GM19238 (cell line): ENCODE measurements around the gene PDE6H.

Experiments
- DNase-seq: peaks from one replicate; pipeline ENCODE4 v3.0.0; 2011; ENCODE audit warnings: low spot score; ENCODE audit not compliant: insufficient read length

The PDE6H gene

GRCh38 chr12:14972816-14973215 lies at the start of gene PDE6H:
Gene PDE6H, plus strand, starts transcription at chr12:14973042. Its CDS starts 4,971 bp downstream, at chr12:14978013.
- no peak for DNase-seq

- DNase-seq: no peak
Measured at GRCh38 chr12:14923944-14924343, 48.9 kb upstream of the PDE6H start.

GRCh38 chr12:14924541-14924940 lies 48.3 kb upstream of the PDE6H start:
- no peak for DNase-seq

GRCh38 chr12:14927267-14927666 lies 45.6 kb upstream of the PDE6H start:
- no peak for DNase-seq

DNA sequence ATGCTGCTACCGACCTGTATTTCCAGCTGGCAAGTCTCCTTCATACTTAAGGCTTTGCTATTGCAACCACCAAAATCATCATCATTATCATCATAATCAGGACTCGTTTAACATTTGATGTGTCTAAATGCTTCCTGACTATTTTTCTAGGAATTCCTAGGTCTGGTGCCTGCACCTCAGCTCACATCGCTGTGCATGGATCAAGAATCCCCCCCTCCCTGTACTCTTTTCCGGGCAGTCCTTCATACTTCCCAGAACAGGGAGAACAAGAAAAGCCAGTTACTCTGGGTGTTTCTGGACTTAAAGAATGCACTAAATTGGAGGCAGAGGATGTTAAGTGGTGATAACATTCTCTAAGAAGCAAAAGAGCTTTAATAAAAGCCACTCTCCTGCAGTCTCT lies 43.9 kb upstream of the PDE6H start:
- DNase-seq: no peak

DNA sequence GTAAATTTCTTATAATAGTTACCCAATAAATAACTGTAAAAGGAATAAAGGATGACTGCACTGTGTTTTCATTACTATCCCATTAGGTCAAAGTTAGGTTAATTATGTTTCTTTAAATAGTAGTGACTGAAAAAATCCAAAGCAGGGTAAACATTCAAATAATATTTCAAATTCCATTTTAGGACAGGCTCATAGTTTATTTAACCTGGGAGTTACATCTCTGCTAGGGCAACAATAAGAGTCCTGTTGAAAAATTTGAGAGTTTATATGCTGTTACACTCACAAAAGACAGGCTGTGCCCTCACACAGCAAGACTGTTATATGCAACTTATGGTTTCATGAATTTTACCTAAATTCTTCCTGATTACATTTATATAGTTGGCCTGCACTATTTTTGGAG lies 42.5 kb upstream of the PDE6H start:
- no peak for DNase-seq

- no peak for DNase-seq
Measured at GRCh38 chr12:14931359-14931758, 41.5 kb upstream of the PDE6H start.

- no peak for DNase-seq
Measured at GRCh38 chr12:14931791-14932560, 40.9 kb upstream of the PDE6H start.

GRCh38 chr12:14934511-14934910 lies 38.3 kb upstream of the PDE6H start:
- DNase-seq: no peak

DNA sequence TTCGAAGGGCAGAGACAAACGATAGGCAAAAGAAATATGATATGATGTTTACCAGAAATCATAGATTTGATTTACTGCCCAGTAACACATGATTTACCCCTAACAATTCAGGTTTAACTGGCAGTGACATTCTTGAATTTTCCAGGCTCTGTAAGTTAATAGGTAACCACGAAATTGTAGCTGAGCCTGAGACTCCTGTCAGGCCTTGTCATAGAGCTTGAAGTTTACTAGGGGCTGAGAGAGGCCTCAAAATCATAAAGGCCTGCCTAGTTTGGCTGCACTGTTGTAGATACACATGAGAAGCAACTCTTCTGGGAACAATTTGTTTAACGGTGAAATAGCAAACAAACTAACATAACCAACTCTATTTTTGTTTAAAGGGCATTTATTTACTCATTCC lies 37.8 kb upstream of the PDE6H start:
- DNase-seq: no peak

DNA sequence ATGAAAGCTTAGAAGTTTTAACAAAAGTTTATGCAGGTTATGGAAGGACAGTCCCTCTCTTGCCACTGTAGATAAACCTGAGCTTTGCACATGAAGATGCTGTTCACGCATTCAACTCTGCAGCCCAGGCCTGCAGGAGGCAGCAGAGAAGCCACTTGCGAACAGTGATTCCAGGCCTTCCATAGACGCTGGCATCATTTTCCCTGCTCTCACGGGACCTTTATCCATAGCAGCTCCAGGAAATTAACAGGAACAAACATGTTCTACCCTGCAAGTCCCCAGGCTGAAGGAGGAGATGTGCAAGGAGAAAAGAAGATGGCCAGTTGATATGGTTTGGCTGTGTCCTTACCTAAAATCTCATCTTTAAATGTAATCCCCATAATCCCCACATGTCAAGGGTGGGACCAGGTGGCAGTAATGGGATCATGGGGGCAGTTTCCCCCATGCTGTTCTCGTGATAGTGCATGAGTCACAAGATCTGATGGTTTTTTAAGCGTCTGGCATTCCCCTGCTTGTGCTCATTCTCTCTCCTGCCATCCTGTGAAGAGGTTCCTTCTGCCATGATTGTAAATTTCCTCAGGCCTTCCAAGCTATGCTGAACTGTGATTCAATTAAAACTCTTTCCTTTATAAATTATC lies 36.5 kb upstream of the PDE6H start:
- no peak for DNase-seq

DNA sequence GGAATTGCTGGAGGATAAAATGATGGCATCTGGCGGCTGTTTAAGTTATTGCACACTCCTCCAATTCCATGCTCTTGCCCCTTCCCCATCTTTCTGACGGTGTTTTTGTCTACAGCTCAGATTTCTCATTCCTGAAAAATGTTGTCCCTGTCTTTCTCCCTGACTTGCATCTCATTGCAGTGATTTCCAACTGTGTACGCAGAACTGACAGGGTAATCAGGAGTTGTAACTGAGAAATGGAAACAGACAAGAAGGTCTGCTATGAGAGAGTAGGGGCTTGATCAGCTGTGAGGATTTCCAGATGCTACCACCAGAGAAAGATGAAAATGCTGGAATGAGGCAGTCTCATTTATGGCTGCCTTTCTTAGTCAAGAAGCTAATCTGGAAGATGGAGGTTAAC lies 35.8 kb upstream of the PDE6H start:
- no peak for DNase-seq

DNA sequence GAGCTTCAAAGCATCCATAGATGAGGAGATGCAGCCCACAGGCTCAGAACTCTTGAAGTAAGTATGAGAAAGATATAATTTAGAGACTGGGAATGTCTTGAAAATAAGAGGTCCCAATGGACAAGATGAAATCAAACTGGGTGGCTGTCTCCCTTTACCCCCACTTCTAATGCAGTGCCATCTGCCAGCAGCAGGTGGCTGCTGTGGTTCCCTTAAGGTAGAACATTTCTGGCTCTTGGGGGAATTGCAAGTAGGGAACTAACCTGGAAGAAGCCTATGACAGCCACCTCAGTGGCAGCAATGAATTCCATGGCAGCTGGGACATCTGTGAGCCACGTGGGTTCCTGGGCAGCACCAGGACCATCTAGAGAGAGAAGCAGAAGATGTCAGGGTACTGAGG lies 35.2 kb upstream of the PDE6H start:
- DNase-seq: no peak

- DNase-seq: no peak
Measured at GRCh38 chr12:14938301-14938700, 34.5 kb upstream of the PDE6H start, which contains the start of gene ERP27. Gene ERP27, minus strand, starts transcription at chr12:14938537. Its CDS starts 29 bp downstream, at chr12:14938508.

DNA sequence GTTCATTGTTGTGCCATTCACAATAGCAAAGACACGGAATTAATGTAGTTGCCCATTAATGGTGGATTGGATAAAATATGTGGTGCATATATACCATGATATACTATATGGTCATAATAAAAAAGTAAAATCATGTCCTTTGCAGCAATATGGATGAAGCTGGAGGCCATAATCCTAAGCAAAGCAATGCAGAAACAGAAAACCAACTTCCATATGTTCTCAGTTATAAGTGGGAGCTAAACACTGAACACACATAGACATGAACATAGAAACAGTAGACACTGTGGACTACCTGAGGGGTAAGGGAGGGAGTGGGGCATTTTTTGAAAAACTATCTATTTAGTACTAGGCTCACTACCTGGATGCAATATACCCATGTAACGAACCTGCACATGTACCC lies 31.5 kb upstream of the PDE6H start:
- no peak for DNase-seq

DNA sequence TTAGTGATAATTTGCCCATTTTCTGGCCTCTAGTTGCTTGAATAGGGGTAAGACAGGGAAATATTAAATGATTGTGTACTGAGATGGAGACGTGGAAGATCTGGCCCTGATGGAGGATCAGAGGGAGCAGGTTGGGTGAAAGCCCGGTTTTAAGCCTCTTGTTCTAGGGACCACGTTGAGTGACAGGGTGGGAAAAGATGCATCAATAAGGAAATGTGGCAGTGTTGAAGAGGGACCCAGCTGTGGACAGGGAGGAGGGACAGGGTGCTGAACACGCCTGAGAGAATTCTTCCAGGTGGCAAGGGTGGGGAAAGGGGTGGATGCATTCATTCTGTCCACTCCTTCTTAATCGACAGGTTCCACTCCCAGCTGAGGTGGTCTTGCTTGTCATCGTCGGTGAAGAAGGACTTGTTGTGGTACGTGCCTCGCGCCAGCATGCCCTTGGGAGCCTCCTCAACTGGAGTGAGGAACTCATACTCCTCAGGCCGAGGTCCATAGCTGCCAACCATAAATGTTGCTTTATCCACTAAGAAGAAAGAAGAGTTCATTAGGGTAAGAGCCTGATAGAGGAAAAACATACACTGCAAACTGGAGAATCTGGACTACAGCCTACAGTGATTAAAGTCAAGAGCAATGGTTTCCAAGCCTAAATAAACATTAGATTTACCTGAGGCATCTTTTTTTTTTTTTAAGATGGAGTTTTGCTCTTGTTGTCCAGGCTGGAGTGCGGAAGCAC lies 30.5 kb upstream of the PDE6H start:
- no peak for DNase-seq

DNA sequence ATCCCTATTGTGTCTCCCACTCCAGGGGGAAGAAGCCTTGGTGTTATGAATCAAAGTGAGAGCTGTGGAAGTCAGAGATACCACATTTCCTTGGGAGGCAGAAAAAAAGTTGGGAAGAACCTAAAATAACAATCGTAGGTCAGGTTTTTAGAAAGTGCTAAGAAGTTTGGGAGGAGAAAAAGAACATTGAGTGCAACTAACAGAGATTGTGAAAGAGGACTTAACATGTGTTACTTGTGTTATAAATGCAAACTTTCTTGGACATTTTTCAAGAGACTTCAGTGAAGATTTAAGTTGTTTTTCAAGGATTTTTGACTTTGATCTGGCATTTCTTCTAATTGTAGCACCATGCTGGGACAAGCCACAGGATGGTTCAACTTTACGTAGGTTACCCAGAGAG lies 26.7 kb upstream of the PDE6H start:
- no peak for DNase-seq

GRCh38 chr12:14946861-14947260 lies 26.0 kb upstream of the PDE6H start:
- no peak for DNase-seq

- DNase-seq: peak; percentile 40
Measured at GRCh38 chr12:14948672-14949071, 24.2 kb upstream of the PDE6H start.

GRCh38 chr12:14949631-14950030 lies 23.2 kb upstream of the PDE6H start:
- DNase-seq: no peak

DNA sequence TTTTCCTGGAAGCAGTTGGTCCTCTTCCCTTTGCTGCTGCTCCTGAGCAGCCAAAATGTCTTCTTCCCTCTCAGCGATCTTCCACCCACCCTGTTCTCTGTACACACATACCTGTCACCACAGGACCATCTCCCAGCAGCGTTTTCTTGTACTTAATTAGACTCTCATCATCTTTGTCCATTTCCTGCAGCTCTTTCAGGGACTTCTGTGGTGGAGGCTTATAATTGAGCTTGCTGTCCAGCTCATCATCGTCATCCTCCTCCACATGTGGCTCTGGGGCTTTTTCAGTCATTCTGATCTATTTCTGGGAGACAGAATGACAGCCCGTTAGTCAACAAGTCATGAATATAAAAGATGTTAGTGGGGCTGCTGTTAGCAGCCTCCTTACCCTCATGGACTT lies 22.4 kb upstream of the PDE6H start:
- DNase-seq: no peak

GRCh38 chr12:14950982-14951746 lies 21.7 kb upstream of the PDE6H start:
- no peak for DNase-seq
